ENCODE results near the gene FYB1. TPM values are rescaled to one million over a fixed set of nuclear protein-coding genes. Genes with fewer than 3 reads are reported as not detected.

The FYB1 gene
- total and polyA plus RNA-seq, 2 of the 4 experiments (the other 2 are of a cell fraction): not detected

DNA sequence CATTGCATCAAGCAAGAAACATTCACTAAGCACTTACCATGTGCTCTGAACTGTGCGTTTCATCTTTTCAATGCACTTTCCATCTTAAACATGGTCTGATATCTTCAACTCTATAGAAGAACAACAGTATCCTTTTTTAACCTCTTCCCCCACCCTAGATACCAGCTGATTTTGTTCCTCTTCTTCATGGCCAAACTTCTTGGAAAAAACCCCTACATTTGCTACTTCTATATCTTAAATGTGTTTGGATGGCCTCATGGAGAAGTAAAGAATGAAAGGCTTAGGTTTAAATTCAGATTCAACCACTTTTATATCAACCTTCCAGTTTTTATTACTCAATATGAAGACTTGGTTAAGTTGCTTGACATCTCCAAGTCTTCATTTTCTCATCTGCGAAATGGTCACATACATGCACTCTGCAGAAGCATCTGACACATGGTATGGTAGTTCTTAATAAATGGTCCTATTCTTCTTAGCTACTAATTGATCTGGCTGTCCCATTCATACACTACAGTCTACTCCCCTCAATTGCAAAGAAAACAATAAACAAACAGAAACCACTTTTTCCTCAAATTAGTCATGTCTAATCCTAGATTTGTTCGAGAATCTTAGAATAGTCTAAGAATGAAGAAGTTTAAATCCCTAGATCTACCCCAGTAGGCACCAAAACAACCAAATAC, 59.4 kb downstream of the FYB1 start:
- H3K56ac ChIP-seq (ENCODE audit: extremely low read depth, insufficient read depth, low read length): no peak overlapping the region
- H3K9me1 ChIP-seq (ENCODE audit: insufficient read depth, low read length): no peaks in the 10 kb centered on the region
- no peak overlapping the region for H2AK5ac ChIP-seq (ENCODE audit: low read depth, low read length)
- H2BK20ac ChIP-seq (ENCODE audit: low read depth, low read length): no peak overlapping the region
- no peak overlapping the region for H3K14ac ChIP-seq (replicated peaks; ENCODE audit: low read depth, low read length)
- no peaks in the 10 kb centered on the region for H3K27me3 ChIP-seq (ENCODE audit: control insufficient read depth, insufficient read depth, low read length)
- BruUV-seq (replicated peaks): no TSS peak
- H2BK15ac ChIP-seq (ENCODE audit: low read depth, low read length): no peak overlapping the region
- no peak overlapping the region for H3K23ac ChIP-seq (ENCODE audit: low read depth, low read length)
- no peak overlapping the region for H2AK9ac ChIP-seq (replicated peaks; ENCODE audit: low read depth, low read length, poor library complexity)
- TF ChIP-seq, protein P1, sequence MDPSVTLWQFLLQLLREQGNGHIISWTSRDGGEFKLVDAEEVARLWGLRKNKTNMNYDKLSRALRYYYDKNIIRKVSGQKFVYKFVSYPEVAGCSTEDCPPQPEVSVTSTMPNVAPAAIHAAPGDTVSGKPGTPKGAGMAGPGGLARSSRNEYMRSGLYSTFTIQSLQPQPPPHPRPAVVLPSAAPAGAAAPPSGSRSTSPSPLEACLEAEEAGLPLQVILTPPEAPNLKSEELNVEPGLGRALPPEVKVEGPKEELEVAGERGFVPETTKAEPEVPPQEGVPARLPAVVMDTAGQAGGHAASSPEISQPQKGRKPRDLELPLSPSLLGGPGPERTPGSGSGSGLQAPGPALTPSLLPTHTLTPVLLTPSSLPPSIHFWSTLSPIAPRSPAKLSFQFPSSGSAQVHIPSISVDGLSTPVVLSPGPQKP (IDR thresholded peaks at IDR 0.05; ENCODE audit: borderline replicate concordance, low read depth, low read length): no peak
- no peak for TF ChIP-seq NFE2L2 (IDR thresholded peaks at IDR 0.05; ENCODE audit: low read depth, low read length)
- H4K91ac ChIP-seq (ENCODE audit: insufficient read depth, low read depth, low read length): no peak overlapping the region
- H3K79me1 ChIP-seq (ENCODE audit: low read depth in 1 of 2, low read length in 2 of 2): no peaks in the 10 kb centered on the region
- DNase-seq (no peak), ATAC-seq (ENCODE audit: low read depth) (no peak)
- no peak overlapping the region for H2AFZ ChIP-seq (replicated peaks; ENCODE audit: low read length, poor library complexity)
- no peaks in the 10 kb centered on the region for H3K4me1 ChIP-seq (ENCODE audit: control insufficient read depth, insufficient read depth, low read length)
- no peaks in the 10 kb centered on the region for H4K20me1 ChIP-seq (ENCODE audit: insufficient read depth, low read length)
- WGBS, 2 experiments (ENCODE audit: extremely low coverage in 2 of 2, insufficient read length in 1 of 2): no CpG with 5 or more reads among the region's 3 CpGs
- no peak overlapping the region for H2BK120ac ChIP-seq (ENCODE audit: low read depth, low read length)
- no peak overlapping the region for H3K18ac ChIP-seq (ENCODE audit: low read depth, low read length)
- H3K4me2 ChIP-seq (ENCODE audit: low read depth, low read length): no peak overlapping the region
- in situ Hi-C loops (cut with MboI; ENCODE audit: low sequenced_read_pairs) (no loop called here), intact Hi-C loops (cut with micrococcal nuclease) (no loop called here), dilution Hi-C loops (cut with HindIII; ENCODE audit: low sequenced_read_pairs, unreplicated experiment) (no loop called here)
- no peak overlapping the region for H3K27ac ChIP-seq (ENCODE audit: insufficient read depth, low read length)
- H3K4me3 ChIP-seq (ENCODE audit: insufficient read depth, low read depth, low read length): no peak overlapping the region
- H3K9me3 ChIP-seq (ENCODE audit: control insufficient read depth, insufficient read depth, low read length): no peaks in the 10 kb centered on the region
- no peak overlapping the region for H3K4ac ChIP-seq (ENCODE audit: low read depth, low read length)
- H3K9ac ChIP-seq (ENCODE audit: low read depth, low read length): no peak overlapping the region
- H3K36me3 ChIP-seq (ENCODE audit: control insufficient read depth, insufficient read depth, low read length): no peaks in the 10 kb centered on the region
- CTCF ChIA-PET: no interaction called here
- POLR2A ChIA-PET (ENCODE audit: unreplicated experiment): no interaction called here
- H2BK5ac ChIP-seq (ENCODE audit: low read depth, low read length, poor library complexity, severe bottlenecking): no peak overlapping the region
- no peak overlapping the region for H4K5ac ChIP-seq (ENCODE audit: low read depth, low read length)
- H4K8ac ChIP-seq (ENCODE audit: low read depth in 2 of 2, low read length in 2 of 2): no peak overlapping the region
